NCI-H1092 (cell line): ENCODE data around the gene CACNB4.
"Not testable (repeated sequence)": the region's sequence is repeated elsewhere in the genome, so short reads cannot be mapped to it uniquely, and the experiment has no call there.

Source experiments
- DNase-seq: peaks from one replicate; lab custom pipeline; 2025; lab: John Stamatoyannopoulos, UW

The CACNB4 gene

DNA sequence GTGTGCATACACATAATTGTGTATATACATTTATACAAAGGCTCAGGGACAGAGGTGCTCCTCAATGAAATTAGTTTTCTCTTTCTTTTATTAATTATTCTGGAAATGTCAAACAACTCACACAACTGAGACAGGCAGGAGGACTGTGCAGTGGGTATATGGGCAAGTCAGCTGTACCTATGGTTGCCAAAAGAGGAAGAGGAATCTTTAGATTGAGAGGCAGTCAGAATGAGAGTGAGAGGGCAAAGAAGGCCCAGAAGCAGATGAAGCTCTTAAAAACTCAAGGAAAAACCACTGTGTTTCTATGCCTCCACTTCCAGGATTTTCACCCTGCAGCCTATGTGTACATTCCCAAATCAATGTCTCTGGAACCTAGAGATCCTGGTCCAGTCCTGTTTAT, 79.1 kb downstream of the CACNB4 start:
- no peak for DNase-seq

DNA sequence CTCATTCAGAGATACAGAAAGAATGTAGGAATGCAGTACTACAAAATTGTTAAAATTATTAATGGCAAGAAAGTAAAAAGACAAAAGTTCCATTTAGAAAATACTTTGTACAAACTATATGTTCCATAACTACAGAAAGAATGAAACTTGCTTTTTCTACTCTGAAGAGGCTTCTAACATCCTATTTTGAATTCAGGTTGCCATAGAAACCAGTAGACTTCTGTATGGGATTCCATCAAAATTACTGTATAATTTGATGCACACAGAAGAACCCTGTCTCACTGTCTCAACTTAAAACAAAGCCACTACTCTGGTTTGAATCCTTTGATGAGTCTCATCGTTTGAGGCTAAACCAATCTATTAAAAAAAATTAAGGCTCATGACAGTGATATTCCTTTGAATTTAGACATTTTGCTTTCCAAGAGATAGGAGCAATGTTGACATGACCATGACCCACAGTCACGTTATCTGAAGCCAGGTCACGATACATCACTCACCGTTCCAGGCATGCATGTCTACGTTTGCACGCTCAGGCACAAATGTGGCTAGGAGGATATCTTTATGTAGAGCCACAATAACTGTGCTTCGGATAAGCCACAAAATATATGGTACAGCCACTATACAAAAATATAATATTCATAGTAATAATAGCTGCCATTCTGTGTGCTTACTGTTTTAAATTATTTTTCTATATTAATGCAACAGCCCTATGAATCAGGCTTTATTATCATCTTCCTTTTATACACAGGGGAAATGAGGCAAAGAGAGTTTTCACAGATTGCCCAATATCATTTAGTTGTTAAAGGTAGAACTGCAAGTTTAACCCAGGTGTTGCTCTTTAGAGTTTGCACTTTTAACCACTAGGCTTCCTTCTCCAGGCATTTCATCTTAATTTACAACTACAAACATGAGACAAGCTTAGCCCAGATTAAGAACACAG, 82.4 kb downstream of the CACNB4 start:
- DNase-seq, result no peak

DNA sequence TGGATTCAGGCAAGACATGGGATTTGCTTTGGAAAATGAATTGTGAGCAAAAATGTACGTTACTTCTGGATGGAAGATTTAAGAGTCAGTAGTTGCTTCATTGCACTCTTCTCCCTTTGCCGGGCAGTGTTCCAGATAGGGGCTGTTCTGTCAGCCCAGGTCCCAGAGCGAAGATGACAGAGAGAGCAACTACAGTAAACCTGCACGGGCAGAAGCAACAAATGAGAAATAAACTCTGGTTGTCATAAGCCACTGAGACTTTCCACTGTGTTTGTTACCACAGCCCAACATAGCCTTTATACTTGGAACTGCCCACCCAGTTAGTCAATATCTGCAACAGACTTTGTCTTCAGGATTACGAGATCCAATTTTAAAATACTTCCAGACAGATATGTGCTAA, 83.3 kb downstream of the CACNB4 start:
- no peak for DNase-seq

DNA sequence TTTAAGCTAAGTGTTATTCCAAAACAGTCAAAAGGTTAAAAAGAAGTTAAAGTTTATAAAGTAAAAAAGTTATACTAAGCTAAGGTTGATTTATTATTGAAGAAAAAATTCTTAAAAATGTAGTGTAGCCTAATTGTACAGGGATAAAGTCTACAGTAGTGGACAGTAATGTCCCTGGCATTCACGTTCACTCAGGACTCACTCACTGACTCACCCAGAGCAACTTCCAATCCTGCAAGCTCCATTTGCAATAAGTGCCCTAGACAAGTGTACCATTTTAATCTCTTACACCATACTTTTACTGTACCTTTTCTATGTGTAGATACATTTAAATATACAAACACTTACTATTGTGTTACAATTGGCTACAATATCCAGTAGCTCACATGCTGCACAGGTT, 86.1 kb downstream of the CACNB4 start:
- no peak for DNase-seq

DNA sequence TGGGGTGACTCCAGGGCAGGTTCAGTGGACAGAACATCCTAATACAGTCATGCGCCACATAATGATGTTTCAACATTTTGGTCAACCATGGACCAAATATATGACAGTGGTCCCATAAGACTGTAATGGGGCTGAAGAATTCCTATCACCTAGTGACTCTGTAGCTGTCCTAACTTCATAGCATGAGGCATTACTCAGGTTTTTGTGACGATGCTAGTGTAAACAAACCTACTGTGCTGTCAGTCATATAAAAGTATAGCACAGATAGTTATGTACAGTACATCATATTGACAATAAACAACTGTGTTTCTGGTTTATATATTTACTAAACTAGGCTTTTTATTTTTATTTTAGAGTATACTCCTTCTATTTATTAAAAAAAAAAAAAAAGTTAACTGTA, 87.1 kb downstream of the CACNB4 start:
- no peak for DNase-seq

DNA sequence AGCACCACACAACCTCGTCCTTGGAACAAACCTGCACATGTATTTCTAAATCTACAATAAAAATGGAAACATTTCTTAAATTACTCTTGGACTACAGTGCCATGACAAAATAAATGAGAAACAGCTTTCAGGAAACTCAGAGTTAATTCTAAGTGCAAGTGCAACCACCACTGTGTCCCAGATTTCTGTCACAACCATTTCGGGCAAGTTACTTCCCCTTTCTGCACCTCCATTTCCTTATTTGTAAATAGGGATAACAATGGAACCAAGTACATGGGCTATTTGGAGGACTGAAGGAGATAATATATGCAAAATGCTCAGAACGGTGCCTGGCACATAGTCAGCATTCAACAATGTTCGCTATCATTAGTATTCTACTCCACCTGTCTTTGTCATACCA, 93.2 kb downstream of the CACNB4 start:
- no peak for DNase-seq

DNA sequence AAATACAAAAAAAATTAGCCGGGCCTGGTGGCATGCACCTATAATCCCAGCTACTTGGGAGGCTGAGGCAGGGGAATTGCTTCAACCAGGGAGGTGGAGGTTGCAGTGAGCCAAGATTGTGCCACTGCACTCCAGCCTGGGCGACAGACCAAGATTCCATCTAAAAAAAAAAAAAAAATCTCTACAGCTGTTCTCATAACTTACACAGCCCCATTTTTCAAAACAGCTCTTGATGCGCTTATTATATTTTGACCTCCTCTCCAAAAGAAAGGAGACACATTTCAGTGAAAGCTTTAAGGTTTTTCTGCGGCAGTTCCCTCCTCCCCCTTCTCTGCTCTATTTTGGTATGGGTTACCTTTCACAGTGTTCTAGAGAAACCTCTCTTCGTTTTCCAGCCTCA, 95.6 kb downstream of the CACNB4 start:
- DNase-seq, result not testable (repeated sequence)

DNA sequence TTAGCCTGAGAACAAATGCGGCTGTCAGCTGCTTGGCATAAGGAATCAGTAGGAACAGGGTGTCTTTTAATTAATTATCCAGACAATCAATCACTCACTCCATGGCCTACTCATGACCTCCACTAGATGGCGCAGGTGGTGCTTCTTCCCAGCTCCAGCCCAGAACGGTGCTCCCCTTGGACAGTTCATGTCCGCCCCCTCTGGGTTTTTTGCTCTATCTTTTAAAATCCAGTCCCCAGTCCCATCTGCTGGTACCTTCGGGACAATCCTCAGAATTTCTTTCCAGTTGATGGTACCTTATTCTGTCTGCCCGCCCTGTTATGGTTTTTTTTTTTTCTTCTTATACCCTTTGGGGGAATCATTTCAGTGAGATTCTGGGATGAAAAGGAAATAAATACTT, 99.8 kb downstream of the CACNB4 start:
- peak; percentile 2 for DNase-seq

DNA sequence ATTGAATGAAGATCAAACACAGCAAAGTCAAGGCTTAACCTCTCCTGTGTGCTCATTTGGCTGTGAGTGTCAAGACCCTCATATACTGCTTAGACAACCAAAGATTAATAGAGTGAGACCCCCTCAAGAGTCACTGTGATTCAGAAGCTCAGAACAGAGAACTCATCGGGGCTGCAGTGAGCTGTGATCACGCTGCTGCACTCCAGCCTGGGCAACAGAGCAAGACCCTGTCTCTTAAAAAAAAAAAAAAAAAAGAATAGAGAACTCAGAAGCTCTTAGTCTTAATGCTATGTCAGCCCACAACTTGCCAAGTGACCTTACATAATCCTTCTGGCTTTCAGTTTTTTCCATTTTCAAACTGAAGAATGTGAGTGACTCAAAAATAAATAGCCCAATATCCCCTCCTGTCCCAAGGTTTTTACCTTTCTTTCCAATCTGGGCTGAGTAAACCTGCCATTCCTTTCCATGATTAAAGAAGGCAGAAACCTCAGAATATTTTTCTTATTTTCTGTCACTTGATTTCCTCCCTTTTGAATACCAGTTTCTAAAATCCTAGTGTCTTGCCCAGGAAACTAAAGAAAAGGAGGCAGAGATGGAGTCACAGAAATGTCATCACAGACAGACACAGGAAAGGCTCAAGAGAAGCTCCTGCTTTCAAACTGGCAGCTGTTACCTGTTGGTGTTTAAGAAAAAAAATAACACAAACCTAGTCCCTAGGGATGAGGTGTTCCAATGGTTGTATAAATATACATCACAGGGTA, 102.4 kb downstream of the CACNB4 start:
- DNase-seq, result no peak

DNA sequence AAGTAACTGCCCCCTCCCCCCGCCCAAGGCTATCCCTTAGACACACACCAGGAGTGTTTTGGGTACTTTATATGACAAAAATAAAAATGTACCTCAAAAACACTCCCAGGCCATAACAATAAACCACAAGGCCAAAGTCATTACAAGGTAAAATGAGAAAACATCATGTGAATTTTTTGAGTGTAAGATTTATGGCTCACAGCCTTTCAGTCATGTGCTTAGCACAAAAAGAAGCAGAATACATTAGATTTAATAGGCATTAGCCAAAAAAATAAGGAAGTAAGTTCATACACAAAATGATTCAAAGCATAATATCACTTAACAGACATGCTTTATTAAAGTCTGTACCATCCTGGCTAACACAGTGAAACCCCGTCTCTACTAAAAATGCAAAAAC, 103.7 kb downstream of the CACNB4 start:
- DNase-seq, result no peak

DNA sequence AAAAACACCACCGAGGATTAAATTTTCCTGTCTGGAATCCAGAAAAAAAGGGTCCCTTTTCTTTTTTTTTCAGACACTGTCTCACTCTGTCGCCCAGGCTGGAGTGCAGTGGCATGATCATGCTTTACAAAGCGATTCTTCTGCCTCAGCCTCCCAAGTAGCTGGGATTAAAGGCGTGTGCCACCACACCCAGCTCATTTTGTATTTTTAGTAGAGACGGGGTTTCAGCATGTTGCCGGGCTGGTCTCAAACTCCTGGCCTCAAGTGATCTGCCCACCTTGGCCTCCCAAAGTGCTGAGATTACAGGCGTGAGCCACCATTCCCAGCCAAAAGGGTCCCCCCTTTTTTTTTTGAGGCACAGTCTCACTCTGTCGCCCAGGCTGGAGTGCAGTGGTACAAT, 104.7 kb downstream of the CACNB4 start:
- DNase-seq, result not testable (repeated sequence)

DNA sequence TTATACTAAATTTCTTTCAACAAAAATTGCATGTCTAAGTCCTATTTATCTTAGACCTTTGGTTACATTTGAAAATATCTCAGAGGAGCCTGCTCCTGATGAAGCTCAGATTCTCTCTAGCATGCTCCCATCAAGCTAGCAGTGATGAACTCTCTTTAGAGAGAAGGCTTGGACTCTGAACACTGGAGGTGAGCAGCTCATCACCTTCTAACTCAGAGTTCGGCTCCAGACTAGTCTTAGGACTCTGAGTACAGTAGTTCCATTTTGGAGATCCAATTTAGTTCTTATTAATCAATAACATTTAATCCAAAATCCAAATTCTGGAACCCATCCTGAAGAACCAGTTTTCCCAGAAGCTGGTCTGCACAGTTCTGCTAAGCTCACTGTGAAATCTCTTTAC, 107.8 kb downstream of the CACNB4 start:
- no peak for DNase-seq

DNA sequence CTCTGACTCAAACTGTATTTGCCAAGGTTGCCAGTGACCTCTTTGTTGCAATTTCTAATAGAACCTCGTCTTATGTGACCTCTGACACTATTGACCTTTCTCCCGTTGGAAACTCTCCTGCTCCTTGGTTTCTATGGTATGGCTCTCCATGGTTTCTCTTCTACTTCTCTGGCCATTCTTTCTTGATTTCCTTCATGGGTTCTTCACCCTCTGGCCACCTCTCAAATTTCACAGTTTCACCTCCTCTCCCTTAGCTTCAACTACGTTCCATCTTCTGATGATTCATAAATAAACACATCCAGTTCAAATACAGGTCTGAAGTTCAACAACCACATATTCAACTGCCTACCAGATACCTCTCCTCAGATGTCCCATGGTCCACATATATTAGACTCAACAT, 109.5 kb downstream of the CACNB4 start:
- no peak for DNase-seq

DNA sequence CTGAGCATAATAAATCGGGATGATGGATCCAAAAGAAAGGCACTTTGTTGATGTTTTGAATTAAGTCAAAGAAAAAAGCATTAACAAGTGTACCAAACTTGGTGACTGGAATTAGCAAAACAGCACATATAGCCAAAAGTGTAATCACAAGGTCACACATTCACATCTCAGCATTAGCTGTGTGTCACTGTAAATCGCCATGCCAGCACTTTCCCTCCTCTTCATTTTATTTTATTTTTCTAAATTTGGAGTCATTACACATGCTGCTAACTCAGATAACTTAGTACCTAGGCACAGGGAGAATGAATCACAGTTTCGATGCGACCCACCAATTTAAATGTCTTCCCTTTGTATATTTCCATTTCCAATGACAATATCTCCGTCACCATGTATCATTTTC, 111.4 kb downstream of the CACNB4 start:
- no peak for DNase-seq

DNA sequence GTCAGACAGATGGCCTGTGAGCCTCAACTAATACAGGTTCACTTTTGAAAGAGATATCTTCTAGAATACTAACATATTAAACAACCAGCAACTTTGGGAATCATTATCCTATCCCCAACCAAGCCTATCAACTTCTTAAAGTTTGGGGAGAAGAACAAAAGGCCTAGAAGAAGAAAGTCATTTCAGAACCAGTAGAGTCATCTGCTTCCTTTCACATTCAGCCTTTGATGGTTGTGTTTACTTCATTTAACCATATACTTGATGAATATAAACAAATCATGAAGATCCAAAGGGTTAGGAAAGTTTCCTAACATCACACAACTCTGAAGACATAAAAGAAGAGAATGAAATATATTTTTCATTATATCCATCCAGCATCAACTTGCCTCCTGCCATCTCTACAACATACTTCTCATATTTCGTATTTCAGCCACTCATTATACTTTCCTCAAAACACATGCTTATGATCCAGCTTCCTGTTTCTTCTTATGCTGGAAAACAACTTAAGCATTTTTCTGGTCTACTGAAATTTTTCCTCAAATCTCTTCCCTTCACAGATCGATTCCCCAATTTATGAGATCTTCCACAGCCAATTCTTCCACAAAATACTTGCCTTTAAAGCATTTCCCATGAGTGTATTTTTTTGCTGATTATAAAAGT, 114.3 kb downstream of the CACNB4 start:
- DNase-seq, result no peak

DNA sequence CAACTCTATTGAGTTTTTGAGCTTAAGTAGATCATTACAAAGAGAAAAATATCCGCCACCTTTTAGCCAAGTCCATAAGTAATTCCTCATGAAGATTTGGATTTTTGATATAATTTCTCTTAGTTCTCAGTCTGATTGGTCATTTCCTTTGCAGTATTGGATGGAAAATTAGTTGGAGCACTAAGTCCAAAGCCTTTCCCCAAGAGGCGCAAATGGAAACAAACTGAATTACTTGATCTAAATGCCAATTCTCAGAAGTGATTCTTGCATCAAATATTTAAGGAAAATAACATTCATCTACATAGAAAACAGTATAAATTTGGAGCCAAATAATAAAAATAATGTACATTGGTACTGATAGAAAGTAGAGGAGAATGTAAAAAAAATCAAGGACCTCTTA, 115.6 kb downstream of the CACNB4 start:
- DNase-seq, result no peak

DNA sequence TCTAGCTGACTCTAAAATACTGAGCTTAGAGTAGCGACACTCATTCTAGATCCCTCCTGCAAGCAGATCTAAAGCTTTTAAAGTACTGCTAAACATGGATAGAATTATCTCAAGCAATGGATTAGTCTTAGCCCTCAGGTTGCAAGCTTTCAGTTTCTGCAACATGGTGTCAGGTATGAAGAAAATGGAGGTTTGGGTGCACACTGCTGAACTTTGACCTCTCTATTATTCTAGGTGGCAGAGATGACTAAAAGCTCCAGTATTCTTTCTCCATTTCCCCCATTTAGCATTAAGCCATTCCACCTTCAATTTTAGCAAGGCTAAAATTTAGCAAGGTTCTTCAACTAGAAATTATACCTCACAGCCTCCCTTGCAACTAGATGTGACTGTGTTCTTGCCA, 117.0 kb downstream of the CACNB4 start:
- no peak for DNase-seq

DNA sequence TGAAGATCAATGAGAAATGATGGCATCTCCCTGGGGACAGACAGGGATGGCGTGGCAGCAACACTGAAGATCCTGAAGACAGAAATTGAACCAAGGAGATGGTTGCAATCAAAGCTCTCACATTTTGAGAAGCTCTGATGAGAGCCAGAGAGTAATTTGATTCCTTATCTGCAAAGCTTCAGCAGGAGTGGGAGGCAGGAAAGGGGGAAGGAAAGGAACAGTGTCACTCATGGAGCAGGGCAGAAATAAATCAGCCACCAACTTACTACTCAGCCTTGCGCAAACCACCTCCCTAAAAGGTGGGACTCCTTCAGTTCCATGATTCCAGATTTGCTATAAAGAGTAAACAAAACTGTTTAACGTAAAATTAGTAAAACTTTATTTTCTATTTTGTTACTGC, 119.2 kb downstream of the CACNB4 start:
- no peak for DNase-seq

DNA sequence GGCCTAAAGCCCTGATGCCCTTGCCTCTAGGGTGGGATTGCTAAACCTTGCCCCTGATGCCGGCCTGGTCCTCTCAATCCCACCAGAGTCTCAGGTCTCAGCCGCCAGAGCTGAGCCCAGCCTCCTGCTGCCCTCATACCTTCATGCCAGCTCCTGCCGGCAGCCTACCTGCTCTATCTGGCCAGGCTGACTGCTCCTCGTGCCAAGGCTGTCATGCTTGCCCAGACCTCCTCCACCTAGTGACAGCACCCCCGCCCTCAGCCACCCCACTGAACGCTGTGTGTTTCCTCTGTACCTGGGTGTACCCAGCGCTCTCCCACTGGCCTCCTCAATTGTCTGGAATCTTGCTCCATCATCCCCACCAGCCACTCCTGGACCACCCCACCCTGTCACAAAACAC, 120.1 kb downstream of the CACNB4 start:
- DNase-seq, result no peak

DNA sequence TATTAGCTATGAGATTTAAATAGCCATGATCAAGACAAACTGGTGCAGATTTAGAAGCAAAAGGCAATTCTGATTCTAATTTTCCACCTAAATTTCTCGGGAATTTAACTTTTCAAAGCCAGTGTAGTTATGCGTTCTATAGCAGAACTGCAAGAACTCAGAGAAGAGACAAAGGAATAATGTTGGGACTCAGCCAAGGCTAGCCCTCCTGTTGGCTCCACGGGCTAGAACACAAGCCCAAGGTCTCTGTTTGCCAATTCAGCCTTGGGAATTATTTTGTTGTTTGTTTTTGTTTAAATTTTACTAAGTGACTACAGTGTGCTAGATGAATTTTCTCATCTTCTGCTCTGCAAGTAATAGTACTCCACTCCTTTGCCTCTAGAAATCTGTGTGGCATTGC, 121.2 kb downstream of the CACNB4 start:
- no peak for DNase-seq

DNA sequence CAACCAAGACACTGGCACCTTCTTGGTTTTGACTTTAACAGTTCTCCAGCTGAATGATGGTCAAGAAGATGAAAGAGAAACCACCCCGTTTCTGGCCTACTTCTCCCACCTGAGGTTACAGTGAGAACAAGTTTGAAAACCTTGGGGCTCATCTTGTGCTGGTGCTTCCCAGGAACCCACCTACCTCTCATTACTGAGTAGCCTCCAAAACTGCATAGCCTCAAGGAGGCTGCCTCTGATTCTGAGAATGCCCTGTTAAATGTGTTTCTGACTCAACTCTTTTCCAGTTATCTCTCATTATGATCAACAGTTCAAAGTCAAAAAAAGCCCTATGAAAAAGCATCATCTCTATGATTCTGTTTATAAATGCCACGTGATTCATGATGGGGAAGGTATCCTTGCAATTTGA, 121.9 kb downstream of the CACNB4 start:
- DNase-seq, result no peak

DNA sequence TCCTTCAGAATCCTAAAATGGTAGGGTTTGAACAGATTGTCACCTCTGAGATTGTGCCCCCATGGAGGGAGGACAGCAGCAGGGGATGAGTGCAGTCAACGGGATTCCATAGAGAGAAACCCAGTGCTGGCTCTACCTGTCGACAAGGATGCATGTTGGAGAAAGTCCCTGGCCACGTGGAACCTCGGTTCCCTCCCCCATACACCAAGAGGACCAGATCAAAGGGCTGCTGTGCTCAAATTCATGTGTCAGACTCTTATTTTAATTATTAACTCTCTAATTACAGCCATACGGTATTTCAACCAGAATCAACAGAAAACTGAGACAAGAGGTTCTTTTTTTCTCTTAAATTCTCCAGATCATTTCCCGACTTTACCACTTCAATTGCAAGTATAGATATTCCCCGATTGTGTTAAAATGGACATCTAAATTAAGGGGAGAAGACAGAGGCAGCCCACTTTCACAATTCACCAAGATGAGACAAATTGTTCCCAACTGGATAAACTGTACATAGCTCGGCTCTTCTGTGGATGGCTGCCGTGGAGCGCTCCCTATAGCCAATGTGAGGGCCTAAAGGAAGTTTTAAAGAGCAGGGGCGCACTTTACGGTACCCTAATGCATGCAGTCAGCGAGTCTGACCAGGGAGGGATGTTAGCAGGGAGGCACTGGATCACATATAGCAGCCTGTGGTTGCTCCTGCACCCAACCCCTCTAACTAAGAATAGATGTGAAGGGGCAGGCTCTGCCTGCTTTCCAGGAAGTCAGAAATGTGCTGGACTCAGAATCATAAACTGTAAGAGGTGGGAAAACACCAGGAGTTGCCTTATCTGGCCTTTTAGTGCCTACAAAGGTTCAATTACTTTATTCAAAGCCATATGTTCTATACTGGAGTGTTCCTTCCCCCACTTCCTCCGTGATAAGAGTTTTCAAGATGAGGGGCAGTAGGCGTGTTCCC, 123.1 kb downstream of the CACNB4 start:
- DNase-seq, result no peak
